ENCODE measurements around the gene KCNH1.

KCNH1 gene

GRCh38 chr1:210917560-210918169 is 216.3 kb downstream of the KCNH1 start:
- DNase-seq (ENCODE audit: low read depth) = no peak

- DNase-seq (ENCODE audit: low read depth) = no peak
These were observed 217.4 kb downstream of the KCNH1 start for GRCh38 chr1:210916548-210916947.

GRCh38 chr1:210915890-210916507 is 217.9 kb downstream of the KCNH1 start:
- no peak for DNase-seq (ENCODE audit: low read depth)

- no peak for DNase-seq (ENCODE audit: low read depth)
These were observed 221.2 kb downstream of the KCNH1 start for GRCh38 chr1:210912752-210913151.

GRCh38 chr1:210910020-210910575 is 223.8 kb downstream of the KCNH1 start:
- DNase-seq (ENCODE audit: low read depth) = no peak

GRCh38 chr1:210908791-210909190 is 225.2 kb downstream of the KCNH1 start:
- DNase-seq (ENCODE audit: low read depth) = no peak

- no peak for DNase-seq (ENCODE audit: low read depth)
These were observed 225.7 kb downstream of the KCNH1 start for GRCh38 chr1:210908257-210908656.

GRCh38 chr1:210907251-210907805 is 226.6 kb downstream of the KCNH1 start:
- DNase-seq (ENCODE audit: low read depth) = no peak

GRCh38 chr1:210905944-210906453 is 227.9 kb downstream of the KCNH1 start:
- DNase-seq (ENCODE audit: low read depth) = no peak

GRCh38 chr1:210905365-210905904 is 228.5 kb downstream of the KCNH1 start:
- no peak for DNase-seq (ENCODE audit: low read depth)

- no peak for DNase-seq (ENCODE audit: low read depth)
These were observed 231.8 kb downstream of the KCNH1 start for GRCh38 chr1:210901981-210902770.

GRCh38 chr1:210900820-210901219 is 233.1 kb downstream of the KCNH1 start:
- no peak for DNase-seq (ENCODE audit: low read depth)

- no peak for DNase-seq (ENCODE audit: low read depth)
These were observed 233.9 kb downstream of the KCNH1 start for GRCh38 chr1:210900079-210900478.

GRCh38 chr1:210899676-210900075 is 234.3 kb downstream of the KCNH1 start:
- no peak for DNase-seq (ENCODE audit: low read depth)

GRCh38 chr1:210898473-210898872 is 235.5 kb downstream of the KCNH1 start:
- DNase-seq (ENCODE audit: low read depth) = no peak

- DNase-seq (ENCODE audit: low read depth) = no peak
These were observed 250.1 kb downstream of the KCNH1 start for GRCh38 chr1:210883821-210884220.

GRCh38 chr1:210882414-210883221 is 251.3 kb downstream of the KCNH1 start:
- no peak for DNase-seq (ENCODE audit: low read depth)

- no peak for DNase-seq (ENCODE audit: low read depth)
These were observed 255.4 kb downstream of the KCNH1 start for GRCh38 chr1:210878564-210878963.

GRCh38 chr1:210876275-210876674 is 257.7 kb downstream of the KCNH1 start:
- no peak for DNase-seq (ENCODE audit: low read depth)

- no peak for DNase-seq (ENCODE audit: low read depth)
These were observed 267.4 kb downstream of the KCNH1 start for GRCh38 chr1:210866532-210866931.

GRCh38 chr1:210857705-210858104 is 276.2 kb downstream of the KCNH1 start:
- DNase-seq (ENCODE audit: low read depth) = no peak

All from stimulated activated CD8-positive, alpha-beta memory T cell treated with anti-CD3 and anti-CD28 coated beads, Interleukin-12 subunit alpha, Interleukin-12 subunit beta, amount 100 ng/mL, for 4 hours (primary cell).